CD4-positive, alpha-beta T cell (primary cell): ENCODE results near the gene GIPC1. TPM values are rescaled to one million over a fixed set of nuclear protein-coding genes. Genes with fewer than 3 reads are reported as not detected.

ENCODE experiments used
- ATAC-seq: fragments of 200-7000 bp; cut with Tn5 transposase; one replicate; pipeline ENCODE4 v1.10.0; 2022; ENCODE audit warnings: mild to moderate bottlenecking; ENCODE audit not compliant: poor library complexity
- CTCF ChIA-PET: fragments of 350-600 bp; sonication (Branson Sonifier 250); formaldehyde crosslinking; loops from one replicate; lab custom pipeline; 2021; ENCODE audit warnings: antibody characterized with exemption, inconsistent platforms; lab: Charles Lee
- POLR2A ChIA-PET: fragments of 350-600 bp; sonication (Branson Sonifier 250); formaldehyde crosslinking; loops from one replicate; lab custom pipeline; 2021; ENCODE audit warnings: antibody characterized with exemption, inconsistent platforms; lab: Charles Lee
- DNase-seq, 14 experiments: peaks; one replicate each; pipeline ENCODE4 v3.0.0-alpha.2; 2013 to 2020; ENCODE audit warnings: mixed read lengths in 2 of 14
- H3K27ac ChIP-seq, 2 donors: one replicate each; pipeline versions ENCODE4 v1.5.1 to v1.7.0; 2013; ENCODE audit warnings: low read length in 2 of 2, low read depth in 1 of 2, mild to moderate bottlenecking in 1 of 2
- H3K27me3 ChIP-seq, 2 experiments: 1 replicate in 1 of 2; 2 replicates in 1 of 2; pipeline versions ENCODE4 v1.6.1 to v1.7.0; 2013; ENCODE audit warnings: low read length in 2 of 2, control low read depth in 1 of 2, mild to moderate bottlenecking in 1 of 2, moderate library complexity in 1 of 2; ENCODE audit not compliant: insufficient read depth in 2 of 2, control insufficient read depth in 1 of 2
- H3K36me3 ChIP-seq: one replicate; pipeline ENCODE4 v1.6.1; 2013; ENCODE audit warnings: low read length, control low read depth; ENCODE audit not compliant: insufficient read depth
- H3K4me1 ChIP-seq: one replicate; pipeline ENCODE4 v1.6.1; 2013; ENCODE audit warnings: low read length, control low read depth; ENCODE audit not compliant: insufficient read depth
- H3K4me3 ChIP-seq: one replicate; pipeline ENCODE4 v1.5.1; 2013; ENCODE audit warnings: mild to moderate bottlenecking, low read length, moderate library complexity
- H3K9me3 ChIP-seq, 2 experiments: 1 replicate in 1 of 2; 2 replicates in 1 of 2; pipeline versions ENCODE4 v1.6.1 to v1.7.0; 2013; ENCODE audit warnings: low read length in 2 of 2, mild to moderate bottlenecking in 2 of 2, control low read depth in 1 of 2, moderate library complexity in 1 of 2; ENCODE audit not compliant: control insufficient read depth in 1 of 2, insufficient read depth in 1 of 2
- H3K27ac Mint-ChIP-seq: one replicate; pipeline ENCODE4 v1.8.0; 2020; ENCODE audit warnings: mixed read lengths
- H3K27me3 Mint-ChIP-seq: one replicate; pipeline ENCODE4 v1.8.0; 2021; ENCODE audit warnings: mixed read lengths
- H3K36me3 Mint-ChIP-seq: one replicate; pipeline ENCODE4 v1.8.0; 2021; ENCODE audit warnings: low read depth, mixed read lengths
- H3K4me1 Mint-ChIP-seq: one replicate; pipeline ENCODE4 v1.8.0; 2021; ENCODE audit warnings: low read depth, mixed read lengths
- H3K4me3 Mint-ChIP-seq: one replicate; pipeline ENCODE4 v1.8.0; 2020; ENCODE audit warnings: mild to moderate bottlenecking, mixed read lengths
- H3K9me3 Mint-ChIP-seq: one replicate; pipeline ENCODE4 v1.8.0; 2020; ENCODE audit warnings: mixed read lengths
- intact Hi-C, 2 experiments: fragments of 100-400 bp; cut with DNase I in 1 of 2; cut with micrococcal nuclease in 1 of 2; formaldehyde crosslinking; loops; one replicate each; pipeline versions ENCODE4 v1.15.1 to v1.9.0; 2023 to 2025; cut with DNase I, micrococcal nuclease
- total RNA-seq, 174 experiments: library from RNA in 2 of 174; stranded (reverse) in 2 of 174; gene quantifications; one replicate each; pipeline ENCODE4 v1.2.3 and lab custom pipeline; 2021 to 2026
- TF ChIP-seq, protein P1 (sequence below): fragments of 200-600 bp; IDR thresholded peaks from one replicate; pipeline ENCODE4 v1.8.0; 2022; ENCODE audit warnings: antibody characterized with exemption, mild to moderate bottlenecking

The GIPC1 gene
- total RNA-seq, 2 experiments from 2014 or later: 17.8 to 21.0 TPM

DNA sequence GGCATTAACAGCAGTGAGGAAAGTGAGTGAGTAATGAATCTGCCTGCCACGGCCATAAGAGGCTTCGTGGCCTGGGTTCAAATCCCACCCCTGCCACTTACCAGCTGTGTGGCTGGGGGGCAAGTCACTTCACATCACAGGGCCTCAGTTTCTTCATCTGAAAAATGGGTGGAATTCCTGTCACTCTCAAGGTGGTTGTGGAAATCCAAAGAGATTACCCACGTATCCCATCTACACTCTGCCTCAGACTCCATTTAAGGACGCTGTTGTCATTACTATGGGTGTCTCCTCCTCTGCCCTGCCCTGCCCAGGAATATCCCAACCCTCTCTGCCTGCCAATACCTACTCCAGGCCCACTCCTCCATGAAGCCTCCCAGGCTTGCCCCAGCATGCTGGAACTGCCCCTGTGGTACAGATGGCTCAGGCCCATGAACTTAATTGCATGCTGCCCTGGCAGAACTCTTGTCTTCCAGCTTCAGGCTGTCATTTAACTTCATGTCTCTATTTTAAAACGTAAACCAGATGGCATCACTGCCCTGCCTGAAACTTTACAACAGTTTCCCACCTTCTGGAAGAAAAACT lies 3.1 kb downstream of the GIPC1 start:
- POLR2A ChIA-PET: no interaction called here
- Mint-ChIP-seq H3K4me1 (peaks cover 38% of the 10 kb centered on the region), H3K27ac (no peak overlapping the region), H3K36me3 (peaks cover 39% of the 10 kb centered on the region), H3K4me3 (peak overlapping the region; percentile 14), H3K27me3 (no peaks in the 10 kb centered on the region), H3K9me3 (no peaks in the 10 kb centered on the region)
- Histone ChIP-seq H3K9me3 (no peaks in the 10 kb centered on the region), H3K27me3 (no peaks in the 10 kb centered on the region), H3K27ac (no peak overlapping the region), H3K4me3 (no peak overlapping the region), H3K36me3 (peaks cover 12% of the 10 kb centered on the region), H3K4me1 (peaks cover 30% of the 10 kb centered on the region)
- intact Hi-C loops: loop anchor here in 1 of 2 experiments (10.0 kb wide), 1 partner anchor 192 kb away; no protein-coding TSS in a partner anchor
- TF ChIP-seq, protein P1, sequence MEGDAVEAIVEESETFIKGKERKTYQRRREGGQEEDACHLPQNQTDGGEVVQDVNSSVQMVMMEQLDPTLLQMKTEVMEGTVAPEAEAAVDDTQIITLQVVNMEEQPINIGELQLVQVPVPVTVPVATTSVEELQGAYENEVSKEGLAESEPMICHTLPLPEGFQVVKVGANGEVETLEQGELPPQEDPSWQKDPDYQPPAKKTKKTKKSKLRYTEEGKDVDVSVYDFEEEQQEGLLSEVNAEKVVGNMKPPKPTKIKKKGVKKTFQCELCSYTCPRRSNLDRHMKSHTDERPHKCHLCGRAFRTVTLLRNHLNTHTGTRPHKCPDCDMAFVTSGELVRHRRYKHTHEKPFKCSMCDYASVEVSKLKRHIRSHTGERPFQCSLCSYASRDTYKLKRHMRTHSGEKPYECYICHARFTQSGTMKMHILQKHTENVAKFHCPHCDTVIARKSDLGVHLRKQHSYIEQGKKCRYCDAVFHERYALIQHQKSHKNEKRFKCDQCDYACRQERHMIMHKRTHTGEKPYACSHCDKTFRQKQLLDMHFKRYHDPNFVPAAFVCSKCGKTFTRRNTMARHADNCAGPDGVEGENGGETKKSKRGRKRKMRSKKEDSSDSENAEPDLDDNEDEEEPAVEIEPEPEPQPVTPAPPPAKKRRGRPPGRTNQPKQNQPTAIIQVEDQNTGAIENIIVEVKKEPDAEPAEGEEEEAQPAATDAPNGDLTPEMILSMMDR: no peak
- DNase-seq (no peak), ATAC-seq (no peak)
- CTCF ChIA-PET: interaction anchor here (0.8 to 1.2 kb wide), 2 partner anchors 13 to 64 kb away, joined by 3 read pairs; no protein-coding TSS in a partner anchor

DNA sequence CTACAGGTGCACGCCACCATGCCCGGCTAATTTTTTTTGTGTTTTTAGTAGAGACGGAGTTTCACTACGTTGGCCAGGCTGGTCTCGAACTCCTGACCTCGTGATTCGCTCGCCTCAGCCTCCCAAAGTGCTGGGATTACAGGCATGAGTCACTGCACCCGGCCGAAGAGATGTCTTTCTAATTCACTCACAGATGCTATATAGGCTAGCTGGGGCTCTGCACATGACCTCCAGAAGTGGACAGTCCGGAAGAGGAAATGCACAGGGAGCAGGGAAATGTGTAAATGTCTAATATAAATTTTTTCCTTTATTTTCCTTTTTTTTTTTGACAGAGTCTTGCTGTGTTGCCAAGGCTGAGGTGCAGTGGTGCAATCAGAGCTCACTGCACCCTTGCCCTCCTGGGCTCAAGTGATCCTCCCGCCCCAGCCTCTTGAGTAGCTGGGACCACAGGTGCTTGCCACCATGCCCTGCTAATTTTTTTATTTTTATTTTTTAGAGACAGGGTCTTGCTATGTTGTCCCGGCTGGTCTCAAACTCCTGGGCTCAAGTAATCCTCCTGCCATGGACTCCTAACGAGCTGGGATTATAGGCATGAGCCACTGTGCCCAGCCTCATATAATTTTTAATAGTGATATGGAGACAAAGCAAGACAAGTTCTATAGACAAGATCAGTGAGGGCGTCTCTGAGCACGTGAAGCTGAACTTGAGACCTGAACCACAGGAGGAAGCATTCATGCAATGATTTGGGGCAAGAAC lies 8.4 kb downstream of the GIPC1 start:
- H3K9me3 ChIP-seq: no peaks in the 10 kb centered on the region
- no peak for ATAC-seq
- intact Hi-C loops: loop anchor here (5.0 to 10.0 kb wide), 4 partner anchors 55 to 613 kb away; partner anchors contain the start of genes ASF1B (in 1 of the 2), NANOS3 (in 1 of the 2) and PKN1 (in 1 of the 2)
- no peak overlapping the region for H3K4me3 Mint-ChIP-seq
- ChIA-PET CTCF (interaction anchor here (1.0 to 2.8 kb wide), 5 partner anchors 9 to 84 kb away, joined by 3 to 8 read pairs (median 3); partner anchors contain the start of genes GIPC1, NDUFB7 and PTGER1), POLR2A (interaction anchor here (1.2 to 1.4 kb wide), 3 partner anchors 20 to 31 kb away, joined by 3 to 6 read pairs (median 4); partner anchors contain the start of gene DNAJB1)
- no peaks in the 10 kb centered on the region for H3K27me3 ChIP-seq
- H3K4me1 ChIP-seq: peaks cover 5% of the 10 kb centered on the region
- TF ChIP-seq, protein P1: no peak
- peaks cover 7% of the 10 kb centered on the region for H3K4me1 Mint-ChIP-seq
- H3K9me3 Mint-ChIP-seq: no peaks in the 10 kb centered on the region
- H3K27ac Mint-ChIP-seq: no peak overlapping the region
- no peaks in the 10 kb centered on the region for H3K27me3 Mint-ChIP-seq
- H3K36me3 Mint-ChIP-seq: peaks cover 35% of the 10 kb centered on the region
- DNase-seq: no peak
- no peak overlapping the region for H3K4me3 ChIP-seq
- H3K27ac ChIP-seq: no peak overlapping the region
- H3K36me3 ChIP-seq: peaks cover 9% of the 10 kb centered on the region

DNA sequence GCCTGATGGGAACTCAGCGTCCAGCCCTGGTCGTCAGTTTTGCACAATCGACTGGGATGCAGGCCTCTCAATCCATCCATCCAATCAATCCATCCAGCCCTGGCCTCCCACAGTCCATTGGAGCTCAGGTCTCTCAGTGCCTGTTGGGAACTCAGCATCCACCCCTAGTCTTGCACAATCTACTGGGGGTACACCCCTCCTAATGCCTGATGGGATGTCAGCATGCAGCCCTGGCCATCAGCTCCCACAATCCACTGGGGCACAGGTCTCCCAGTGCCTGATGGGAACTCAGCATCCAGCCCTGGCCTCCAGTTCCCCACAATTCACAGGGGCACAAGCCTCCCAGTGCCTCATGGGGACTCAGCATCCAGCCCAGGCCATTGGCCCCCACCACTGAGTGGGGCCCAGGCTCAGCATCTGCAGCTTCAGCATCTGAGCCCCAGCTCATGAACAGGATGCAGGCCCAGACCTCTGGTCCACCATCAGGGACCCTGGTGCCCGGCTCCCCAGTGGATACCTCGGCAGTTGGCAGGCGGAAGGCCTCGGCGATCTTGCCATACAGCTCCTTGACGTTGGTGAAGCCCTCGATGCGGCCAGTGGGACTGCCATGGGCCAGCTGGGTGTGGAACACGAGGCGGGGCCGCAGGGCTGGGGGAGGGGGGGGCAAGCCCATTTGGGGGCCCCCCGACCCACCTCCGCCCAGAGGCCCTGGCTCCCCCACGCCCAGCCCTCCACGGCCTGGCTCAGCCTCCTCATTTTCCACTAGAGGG lies 13.6 kb downstream of the GIPC1 start:
- Histone ChIP-seq H3K4me3 (no peak overlapping the region), H3K36me3 (peaks cover 30% of the 10 kb centered on the region), H3K27me3 (no peaks in the 10 kb centered on the region), H3K4me1 (peaks cover 18% of the 10 kb centered on the region), H3K27ac (no peak overlapping the region), H3K9me3 (no peaks in the 10 kb centered on the region)
- TF ChIP-seq, protein P1: no peak
- CTCF ChIA-PET: interaction anchor here (1.3 kb wide), 1 partner anchor 75 kb away, joined by 3 read pairs; no protein-coding TSS in a partner anchor
- Mint-ChIP-seq H3K4me1 (peaks cover 5% of the 10 kb centered on the region), H3K36me3 (peaks cover 8% of the 10 kb centered on the region), H3K4me3 (no peak overlapping the region), H3K9me3 (no peaks in the 10 kb centered on the region), H3K27me3 (no peaks in the 10 kb centered on the region), H3K27ac (no peak overlapping the region)
- no peak for ATAC-seq
- POLR2A ChIA-PET: no interaction called here
- intact Hi-C loops: loop anchor here (10.0 kb wide), 2 partner anchors 348 to 608 kb away; partner anchors contain the start of genes ASF1B (in 1 of the 2) and NANOS3 (in 1 of the 2)
- peak in 1 of 14 experiments; percentile 27 for DNase-seq
